Upper lobe of left lung (tissue), 4 donors: ENCODE data around the gene RCE1.

ENCODE experiments used
- POLR2A ChIP-seq, 4 donors: fragments of 450-650 bp; IDR thresholded peaks; one replicate each; pipeline ENCODE4 v1.5.1; 2016 to 2017; ENCODE audit warnings: antibody characterized with exemption in 4 of 4, mild to moderate bottlenecking in 2 of 4
- TF ChIP-seq, protein P1 (sequence below), 6 experiments: fragments of 450-650 bp in 4 of 6; fragments of 200-600 bp in 2 of 6; sonication (generic) in 2 of 6; IDR thresholded peaks; one replicate each; pipeline ENCODE4 v1.5.1; 2016 to 2019; ENCODE audit warnings: antibody characterized with exemption in 6 of 6

DNA sequence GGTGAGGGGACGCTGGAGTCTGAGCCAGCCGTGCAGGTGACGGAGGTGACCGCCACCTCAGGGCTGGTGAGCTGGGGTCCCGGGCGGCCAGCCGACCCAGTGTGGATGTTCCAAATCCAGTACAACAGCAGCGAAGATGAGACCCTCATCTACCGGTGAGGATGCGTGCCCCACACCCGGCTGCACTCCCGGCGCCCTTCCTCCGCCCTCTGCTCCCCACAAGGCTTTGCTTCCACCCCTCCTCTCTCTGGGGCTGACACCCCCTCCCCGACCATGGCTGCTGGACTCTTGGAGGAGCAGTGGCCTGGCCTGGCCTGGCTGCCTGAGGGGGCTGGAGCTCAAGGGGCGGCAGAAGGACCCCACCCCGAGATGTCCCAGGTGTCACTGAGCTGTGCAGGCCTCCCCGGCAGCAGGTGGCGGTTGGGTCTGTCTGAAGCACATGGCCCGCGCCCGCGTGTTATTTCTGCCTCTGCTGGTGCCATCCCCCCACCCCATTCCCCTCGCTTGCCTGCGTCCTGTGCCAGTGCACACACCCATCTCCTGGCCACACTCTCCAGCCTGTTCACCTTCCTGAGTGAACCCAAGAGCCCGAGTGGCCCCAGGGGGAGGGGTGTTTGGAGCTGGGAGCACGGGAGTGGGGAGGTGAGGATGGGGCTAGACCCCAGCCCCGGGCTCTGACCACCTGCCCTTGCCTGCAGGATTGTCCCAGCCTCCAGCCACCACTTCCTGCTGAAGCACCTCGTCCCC lies 15.9 kb downstream of the RCE1 start:
- TF ChIP-seq, protein P1, sequence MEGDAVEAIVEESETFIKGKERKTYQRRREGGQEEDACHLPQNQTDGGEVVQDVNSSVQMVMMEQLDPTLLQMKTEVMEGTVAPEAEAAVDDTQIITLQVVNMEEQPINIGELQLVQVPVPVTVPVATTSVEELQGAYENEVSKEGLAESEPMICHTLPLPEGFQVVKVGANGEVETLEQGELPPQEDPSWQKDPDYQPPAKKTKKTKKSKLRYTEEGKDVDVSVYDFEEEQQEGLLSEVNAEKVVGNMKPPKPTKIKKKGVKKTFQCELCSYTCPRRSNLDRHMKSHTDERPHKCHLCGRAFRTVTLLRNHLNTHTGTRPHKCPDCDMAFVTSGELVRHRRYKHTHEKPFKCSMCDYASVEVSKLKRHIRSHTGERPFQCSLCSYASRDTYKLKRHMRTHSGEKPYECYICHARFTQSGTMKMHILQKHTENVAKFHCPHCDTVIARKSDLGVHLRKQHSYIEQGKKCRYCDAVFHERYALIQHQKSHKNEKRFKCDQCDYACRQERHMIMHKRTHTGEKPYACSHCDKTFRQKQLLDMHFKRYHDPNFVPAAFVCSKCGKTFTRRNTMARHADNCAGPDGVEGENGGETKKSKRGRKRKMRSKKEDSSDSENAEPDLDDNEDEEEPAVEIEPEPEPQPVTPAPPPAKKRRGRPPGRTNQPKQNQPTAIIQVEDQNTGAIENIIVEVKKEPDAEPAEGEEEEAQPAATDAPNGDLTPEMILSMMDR (IDR thresholded peaks at IDR 0.05) = no peak
- TF ChIP-seq POLR2A (IDR thresholded peaks at IDR 0.05) = no peak
